ENCODE results near the gene LMO1. TPM values are rescaled to one million over a fixed set of nuclear protein-coding genes. Genes with fewer than 3 reads are reported as not detected.

Gene LMO1
- total RNA-seq (ENCODE audit: insufficient read depth, low replicate concordance): 2.6 TPM

- DNase-seq (ENCODE audit: low spot score): peak; percentile 74
Observed at GRCh38 chr11:8263769-8264410, at the start of gene LMO1. TSS of gene LMO1 (minus strand) at chr11:8263878. CDS start at chr11:8263362, 516 bp downstream.

GRCh38 chr11:8312986-8313385, 49.3 kb upstream of the LMO1 start:
- no peak for DNase-seq (ENCODE audit: low spot score)

GRCh38 chr11:8311366-8311765, 47.7 kb upstream of the LMO1 start:
- DNase-seq (ENCODE audit: low spot score): no peak

GRCh38 chr11:8310743-8311298, 47.1 kb upstream of the LMO1 start:
- no peak for DNase-seq (ENCODE audit: low spot score)

GRCh38 chr11:8309862-8310261, 46.2 kb upstream of the LMO1 start:
- DNase-seq (ENCODE audit: low spot score): no peak

GRCh38 chr11:8309311-8309710, 45.6 kb upstream of the LMO1 start:
- no peak for DNase-seq (ENCODE audit: low spot score)

GRCh38 chr11:8307601-8308000, 43.9 kb upstream of the LMO1 start:
- no peak for DNase-seq (ENCODE audit: low spot score)

GRCh38 chr11:8301622-8302021, 37.9 kb upstream of the LMO1 start:
- no peak for DNase-seq (ENCODE audit: low spot score)

- no peak for DNase-seq (ENCODE audit: low spot score)
Observed at GRCh38 chr11:8298801-8299786, 35.4 kb upstream of the LMO1 start.

GRCh38 chr11:8297781-8298440, 34.2 kb upstream of the LMO1 start:
- no peak for DNase-seq (ENCODE audit: low spot score)

- DNase-seq (ENCODE audit: low spot score): no peak
Observed at GRCh38 chr11:8296872-8297271, 33.2 kb upstream of the LMO1 start.

- no peak for DNase-seq (ENCODE audit: low spot score)
Observed at GRCh38 chr11:8296038-8296649, 32.5 kb upstream of the LMO1 start.

GRCh38 chr11:8294251-8294935, 30.7 kb upstream of the LMO1 start:
- DNase-seq (ENCODE audit: low spot score): no peak

GRCh38 chr11:8293171-8293570, 29.5 kb upstream of the LMO1 start:
- no peak for DNase-seq (ENCODE audit: low spot score)

- DNase-seq (ENCODE audit: low spot score): no peak
Observed at GRCh38 chr11:8292351-8292750, 28.7 kb upstream of the LMO1 start.

GRCh38 chr11:8291421-8292350, 28.0 kb upstream of the LMO1 start:
- DNase-seq (ENCODE audit: low spot score): no peak

- no peak for DNase-seq (ENCODE audit: low spot score)
Observed at GRCh38 chr11:8290081-8290810, 26.6 kb upstream of the LMO1 start.

- DNase-seq (ENCODE audit: low spot score): no peak
Observed at GRCh38 chr11:8289492-8289918, 25.8 kb upstream of the LMO1 start.

Data from umbilical cord (tissue), 2 donors.